Muscle of leg (tissue), 11 donors: ENCODE results near the gene PTGR1. TPM values are rescaled to one million over a fixed set of nuclear protein-coding genes. Genes with fewer than 3 reads are reported as not detected.

Source experiments
- DNase-seq: peaks from one replicate; pipeline ENCODE4 v3.0.0; 2013
- H3K27ac ChIP-seq: one replicate; pipeline ENCODE4 v1.5.1; 2013; ENCODE audit warnings: mild to moderate bottlenecking, low read length, control low read depth
- H3K27me3 ChIP-seq: one replicate; pipeline ENCODE4 v1.6.1; 2013; ENCODE audit warnings: low read length; ENCODE audit not compliant: control insufficient read depth, insufficient read depth
- H3K36me3 ChIP-seq: one replicate; pipeline ENCODE4 v1.6.1; 2013; ENCODE audit warnings: low read length; ENCODE audit not compliant: control insufficient read depth, insufficient read depth
- H3K4me1 ChIP-seq: one replicate; pipeline ENCODE4 v1.6.1; 2013; ENCODE audit warnings: low read length; ENCODE audit not compliant: control insufficient read depth, insufficient read depth
- H3K4me3 ChIP-seq: one replicate; pipeline ENCODE4 v1.5.1; 2013; ENCODE audit warnings: low read length, control low read depth
- H3K9me3 ChIP-seq: replicated peaks from 2 replicates; pipeline ENCODE4 v1.6.1; 2013; ENCODE audit warnings: low read depth, low read length; ENCODE audit not compliant: control insufficient read depth
- WGBS: methylation state at CpG from one replicate; pipeline ENCODE4 v1.1.5; 2013; ENCODE audit warnings: missing lambda C conversion rate; ENCODE audit not compliant: insufficient coverage; 5-methylcytosine and 5-hydroxymethylcytosine counted together
- polyA plus RNA-seq, 8 donors: library from polyadenylated mRNA; unstranded; fragments of 120-200 nt; gene quantifications; one replicate each; pipeline versions ENCODE4 v1.2.1 to v1.2.3, GENCODE V29; 2013; ENCODE audit warnings: inconsistent platforms in 1 of 8, low replicate concordance in 1 of 8; ENCODE audit not compliant: insufficient read length in 8 of 8, insufficient read depth in 1 of 8
- total RNA-seq: library from RNA; stranded (reverse); fragments of 120-200 nt; gene quantifications from one replicate; pipeline ENCODE4 v1.2.4, GENCODE V29; 2013

Gene PTGR1
- total and polyA plus RNA-seq, 9 donors: 25.3 to 57.7 (median 46.0) TPM

DNA sequence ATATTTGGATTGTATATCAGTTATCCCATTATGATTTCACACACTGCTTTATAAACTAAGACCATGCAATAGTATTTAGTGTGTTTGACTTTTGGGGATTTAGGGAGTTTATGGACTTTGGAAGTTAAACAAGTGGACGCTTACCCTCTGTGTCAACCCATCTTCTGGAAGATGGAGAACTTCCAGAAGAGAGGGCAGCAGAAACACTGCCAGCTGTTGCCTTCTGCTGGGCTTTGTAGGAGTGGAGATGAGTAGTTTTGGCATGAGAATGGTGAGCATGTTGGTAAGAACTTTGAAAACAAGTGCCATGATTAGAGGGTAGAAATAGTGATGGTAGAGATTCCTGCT, 33.9 kb upstream of the PTGR1 start:
- no peak overlapping the region for H3K27ac ChIP-seq
- peaks cover 14% of the 10 kb centered on the region for H3K4me1 ChIP-seq
- 67% methylated on average over 1 of the region's 1 CpG for WGBS
- no peak for DNase-seq
- no peaks in the 10 kb centered on the region for H3K36me3 ChIP-seq
- H3K9me3 ChIP-seq: no peaks in the 10 kb centered on the region
- H3K27me3 ChIP-seq: no peaks in the 10 kb centered on the region
- H3K4me3 ChIP-seq: no peak overlapping the region

DNA sequence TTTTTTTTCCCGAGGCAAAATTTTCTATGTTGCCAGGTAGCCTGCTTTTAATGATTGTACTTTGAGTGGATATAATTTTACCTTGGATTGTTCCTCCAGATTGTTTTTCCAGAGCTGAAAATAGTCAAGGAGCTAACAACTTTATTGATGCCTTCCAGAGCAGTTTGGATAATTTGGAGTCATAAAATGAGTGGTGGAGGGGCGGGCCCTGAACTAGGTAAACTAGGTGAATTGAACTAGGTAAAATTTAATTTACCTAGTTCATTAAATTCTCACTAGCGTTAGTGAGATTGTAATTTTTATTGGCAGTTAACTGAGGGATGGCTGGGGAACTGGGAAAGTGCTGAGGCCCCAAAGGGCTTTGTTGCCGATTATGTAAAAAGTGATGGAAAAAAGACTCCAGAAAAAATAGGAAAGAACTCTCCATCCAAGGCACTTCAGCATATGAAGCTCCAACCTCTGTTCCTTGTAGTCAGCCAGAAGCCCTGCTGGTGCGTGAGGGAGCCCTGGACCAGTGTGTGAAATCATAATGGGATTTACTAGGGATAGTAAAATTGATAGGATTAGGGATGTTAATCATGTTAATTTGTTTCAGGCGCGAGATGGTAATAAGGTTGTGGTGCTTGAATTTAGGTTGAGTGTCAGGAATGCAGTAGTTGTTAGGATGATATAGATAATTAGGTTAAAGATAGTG, 33.4 kb upstream of the PTGR1 start:
- H3K27ac ChIP-seq: no peak overlapping the region
- no peaks in the 10 kb centered on the region for H3K36me3 ChIP-seq
- no peaks in the 10 kb centered on the region for H3K27me3 ChIP-seq
- DNase-seq: no peak
- peaks cover 14% of the 10 kb centered on the region for H3K4me1 ChIP-seq
- no peak overlapping the region for H3K4me3 ChIP-seq
- no peaks in the 10 kb centered on the region for H3K9me3 ChIP-seq
- 61% methylated on average over 2 of the region's 7 CpGs for WGBS

DNA sequence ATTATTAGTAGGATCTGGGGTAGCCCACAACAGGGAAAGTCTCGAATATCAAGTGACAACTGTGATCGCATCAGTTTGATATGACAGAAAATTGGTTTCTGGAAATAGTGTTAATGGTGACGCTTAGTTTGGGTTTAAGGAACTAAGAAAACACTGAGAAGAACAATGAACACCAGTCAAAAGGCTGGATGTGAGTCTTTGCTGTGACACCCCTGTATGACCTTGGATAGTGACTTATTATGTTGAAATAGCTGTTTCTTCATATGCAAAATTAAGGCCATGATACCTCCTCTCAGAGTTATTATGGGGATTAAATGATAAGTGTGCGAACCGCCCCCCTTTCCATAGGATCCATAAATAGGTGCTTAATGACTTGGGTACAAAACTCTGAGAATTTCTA, 32.6 kb upstream of the PTGR1 start:
- Histone ChIP-seq H3K27me3 (no peaks in the 10 kb centered on the region), H3K4me1 (peaks cover 14% of the 10 kb centered on the region), H3K4me3 (peak overlapping the region; percentile 87), H3K36me3 (no peaks in the 10 kb centered on the region), H3K27ac (peak overlapping the region; percentile 80), H3K9me3 (no peaks in the 10 kb centered on the region)
- no peak for DNase-seq
- 5% methylated on average over 2 of the region's 5 CpGs for WGBS

DNA sequence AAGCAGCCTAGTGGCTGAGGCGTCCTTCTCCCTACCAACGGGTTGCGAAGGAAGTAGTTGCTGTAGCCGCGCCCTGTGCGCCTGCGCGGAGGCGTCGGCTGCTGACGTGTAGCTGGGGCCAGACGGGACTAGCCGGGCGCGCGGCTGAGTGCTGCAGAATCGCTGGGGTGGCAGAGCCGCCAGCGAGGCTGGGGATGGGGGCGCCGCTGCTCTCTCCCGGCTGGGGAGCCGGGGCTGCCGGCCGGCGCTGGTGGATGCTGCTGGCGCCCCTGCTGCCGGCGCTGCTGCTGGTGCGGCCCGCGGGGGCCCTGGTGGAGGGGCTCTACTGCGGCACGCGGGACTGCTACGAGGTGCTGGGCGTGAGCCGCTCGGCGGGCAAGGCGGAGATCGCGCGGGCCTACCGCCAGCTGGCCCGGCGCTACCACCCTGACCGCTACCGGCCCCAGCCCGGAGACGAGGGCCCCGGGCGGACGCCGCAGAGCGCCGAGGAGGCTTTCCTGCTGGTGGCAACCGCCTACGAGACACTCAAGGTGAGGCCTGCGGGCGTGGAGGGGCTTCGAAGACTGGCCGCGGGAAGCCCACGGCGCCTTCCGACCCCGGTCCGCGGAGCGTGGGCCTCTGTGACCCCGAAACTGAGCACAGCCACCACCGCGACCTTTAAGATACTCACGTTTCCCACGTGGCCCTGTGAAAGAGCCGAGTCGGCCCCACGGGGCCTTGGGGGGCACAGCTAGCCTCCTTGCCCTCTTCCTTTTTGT, 31.9 kb upstream of the PTGR1 start, which contains the start of gene DNAJC25:
TSS of gene DNAJC25 (plus strand) at position 121 of the 758 bp plus-strand sequence. CDS start at position 195, 74 bp downstream.
- H3K36me3 ChIP-seq: no peaks in the 10 kb centered on the region
- H3K4me3 ChIP-seq: peak within 1 kb of the TSS; percentile 87
- no peaks in the 10 kb centered on the region for H3K9me3 ChIP-seq
- peaks cover 14% of the 10 kb centered on the region for H3K4me1 ChIP-seq
- peak; percentile 99 for DNase-seq
- no peaks in the 10 kb centered on the region for H3K27me3 ChIP-seq
- peak within 1 kb of the TSS; percentile 80 for H3K27ac ChIP-seq
- WGBS: under 1% methylated on average over 79 of the region's 79 CpGs

DNA sequence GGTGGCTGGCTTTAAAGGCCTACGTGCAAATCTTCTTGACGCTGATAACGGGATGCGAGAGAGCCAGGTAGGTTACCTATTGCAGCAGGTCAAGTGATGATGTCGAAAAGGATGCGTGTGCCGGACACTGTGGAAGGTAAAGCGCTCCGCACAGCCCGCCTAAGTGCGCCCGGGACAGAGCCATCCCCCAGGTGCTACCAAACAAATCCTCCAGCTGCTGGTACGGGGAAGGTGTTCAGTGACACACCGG, 31.4 kb upstream of the PTGR1 start:
- DNase-seq: no peak
- H3K36me3 ChIP-seq: no peaks in the 10 kb centered on the region

DNA sequence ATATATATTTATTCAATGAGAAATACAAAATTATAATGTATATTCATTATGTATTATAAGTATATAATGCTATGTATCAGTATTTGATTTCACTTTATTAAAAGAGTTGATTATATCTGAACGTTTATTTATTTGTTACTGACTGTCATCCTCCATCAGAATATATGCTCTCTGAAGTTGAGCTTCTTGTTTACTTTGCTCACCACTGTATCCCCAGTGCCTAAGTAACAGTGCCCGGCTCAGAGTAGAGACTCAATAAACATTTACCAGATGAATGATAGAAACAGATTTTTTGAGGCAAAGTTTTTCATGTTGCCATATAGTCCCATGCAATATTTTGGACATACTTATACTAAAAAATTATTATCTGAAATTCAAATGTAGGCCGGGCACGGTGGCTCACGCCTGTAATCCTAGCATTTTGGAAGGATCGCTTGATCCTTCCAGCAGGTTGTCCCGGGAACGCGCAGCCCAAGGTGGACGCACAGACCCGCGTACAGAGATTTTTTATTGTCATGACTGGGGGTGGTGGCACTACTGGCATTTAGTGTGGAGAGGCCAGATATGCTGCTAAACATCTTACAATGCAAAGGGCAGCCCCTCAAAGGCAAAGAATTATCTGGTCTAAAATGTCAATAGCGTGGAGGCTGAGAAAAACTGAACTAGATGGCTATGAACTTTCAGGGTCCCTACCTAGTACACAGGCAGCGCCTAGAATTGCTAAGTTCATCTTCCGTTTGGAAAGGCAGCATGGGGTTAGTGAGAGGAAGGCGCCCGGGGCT, 30.9 kb upstream of the PTGR1 start:
- H3K27ac ChIP-seq: peak overlapping the region; percentile 23
- no peaks in the 10 kb centered on the region for H3K36me3 ChIP-seq

More for the DNA sequence above, 31.4 kb upstream of the PTGR1 start:
- peaks cover 14% of the 10 kb centered on the region for H3K4me1 ChIP-seq
- H3K27ac ChIP-seq: peak overlapping the region; percentile 23
- no peaks in the 10 kb centered on the region for H3K9me3 ChIP-seq
- no peaks in the 10 kb centered on the region for H3K27me3 ChIP-seq
- H3K4me3 ChIP-seq: peak overlapping the region; percentile 87
- 0% methylated on average over 6 of the region's 14 CpGs for WGBS

DNA sequence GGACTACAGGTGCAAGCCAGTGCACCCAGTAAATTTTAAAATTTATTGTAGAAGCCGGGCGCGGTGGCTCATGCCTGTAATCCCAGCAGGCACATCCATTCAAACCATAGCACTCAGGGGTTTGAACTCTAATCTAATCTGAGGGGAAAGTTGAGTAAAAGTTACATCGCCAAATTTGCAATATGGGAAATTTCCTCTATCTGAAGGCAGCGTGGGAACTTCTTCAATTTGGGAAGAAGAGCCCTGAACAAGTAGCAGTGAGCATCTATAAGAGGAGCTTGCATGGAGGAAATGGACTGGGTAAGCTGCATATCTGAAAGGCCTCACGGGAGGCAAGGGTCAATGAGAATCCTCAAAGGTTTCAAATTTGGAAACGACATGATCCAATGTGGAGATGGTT, 29.0 kb upstream of the PTGR1 start:
- 86% methylated on average over 2 of the region's 7 CpGs for WGBS
- Histone ChIP-seq H3K9me3 (no peaks in the 10 kb centered on the region), H3K27me3 (peaks cover 2% of the 10 kb centered on the region), H3K4me1 (peaks cover 13% of the 10 kb centered on the region), H3K36me3 (no peaks in the 10 kb centered on the region), H3K4me3 (no peak overlapping the region), H3K27ac (no peak overlapping the region)
- DNase-seq: no peak

More for the DNA sequence above, 30.9 kb upstream of the PTGR1 start:
- 2% methylated on average over 12 of the region's 17 CpGs for WGBS
- peak overlapping the region; percentile 87 for H3K4me3 ChIP-seq
- H3K9me3 ChIP-seq: no peaks in the 10 kb centered on the region
- no peaks in the 10 kb centered on the region for H3K27me3 ChIP-seq
- peaks cover 14% of the 10 kb centered on the region for H3K4me1 ChIP-seq
- DNase-seq: no peak

DNA sequence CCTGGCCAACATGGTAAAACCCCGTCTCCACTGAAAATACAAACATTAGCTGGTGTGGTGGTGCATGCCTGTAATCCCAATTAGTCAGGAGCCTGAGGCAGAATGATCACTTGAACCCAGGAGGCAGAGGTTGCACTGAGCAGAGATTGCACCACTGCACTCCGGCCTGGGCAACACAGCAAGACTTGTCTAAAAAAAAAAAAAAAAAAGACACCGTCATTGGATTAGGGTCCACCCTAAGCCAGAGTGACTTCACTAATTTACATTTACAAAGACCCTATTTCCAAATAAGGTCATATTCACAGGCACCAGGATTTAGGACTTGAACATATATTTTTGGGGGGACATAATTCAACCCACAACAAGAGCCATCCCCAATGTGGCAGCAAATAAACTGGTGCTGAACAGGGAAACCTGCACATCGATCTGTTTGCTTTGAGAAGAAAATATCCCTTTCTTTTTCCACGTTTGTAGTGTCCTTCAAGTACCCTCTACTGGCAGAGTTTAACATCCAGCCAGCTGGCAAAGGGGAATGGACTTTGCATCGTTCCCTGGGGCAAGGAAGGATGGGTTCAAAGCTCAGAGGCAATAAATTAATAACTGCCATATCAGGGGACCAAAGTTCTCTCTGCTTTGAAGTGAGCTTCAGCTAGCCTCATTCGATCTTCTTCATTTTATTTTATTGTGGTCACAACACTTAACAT, 28.0 kb upstream of the PTGR1 start:
- H3K36me3 ChIP-seq: no peaks in the 10 kb centered on the region
- H3K9me3 ChIP-seq: no peaks in the 10 kb centered on the region
- DNase-seq: no peak
- no peak overlapping the region for H3K27ac ChIP-seq
- peaks cover 7% of the 10 kb centered on the region for H3K4me1 ChIP-seq
- H3K27me3 ChIP-seq: peaks cover 2% of the 10 kb centered on the region
- no peak overlapping the region for H3K4me3 ChIP-seq
- 75% methylated on average over 3 of the region's 7 CpGs for WGBS

DNA sequence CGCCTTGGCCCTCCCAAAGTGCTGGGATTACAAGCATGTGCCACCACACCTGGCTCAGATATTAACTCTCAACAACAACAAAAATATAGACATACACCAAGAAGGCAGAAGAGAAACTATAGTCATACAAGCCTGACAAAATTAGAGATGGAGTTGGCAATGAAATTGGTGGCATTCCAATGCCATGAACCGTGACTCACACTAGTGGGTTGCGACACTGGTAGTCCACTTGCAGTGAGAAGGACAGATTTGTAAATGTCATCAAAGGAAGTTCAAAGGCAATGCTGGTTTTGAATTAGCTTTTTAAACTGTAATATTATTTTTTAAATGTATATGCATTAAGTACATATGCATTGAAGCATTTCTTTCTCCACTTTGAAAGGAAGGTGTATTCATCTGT, 23.2 kb upstream of the PTGR1 start:
- no peak overlapping the region for H3K4me3 ChIP-seq
- H3K27me3 ChIP-seq: peaks cover 2% of the 10 kb centered on the region
- DNase-seq: no peak
- no peaks in the 10 kb centered on the region for H3K36me3 ChIP-seq
- 29% methylated on average over 1 of the region's 3 CpGs for WGBS
- H3K4me1 ChIP-seq: no peaks in the 10 kb centered on the region
- no peaks in the 10 kb centered on the region for H3K9me3 ChIP-seq
- no peak overlapping the region for H3K27ac ChIP-seq
